ENCODE results near the gene ZWILCH. TPM values are rescaled to one million over a fixed set of nuclear protein-coding genes. Genes with fewer than 3 reads are reported as not detected.
A peak's percentile ranks its signal among the peaks of the same experiment; 100 is the strongest.

Gene ZWILCH
- total and polyA plus RNA-seq, 9 of the 15 experiments (the other 6 are each of a cell fraction or from before 2014, with no cell fraction given): 32.8 to 94.2 (median 52.1) TPM

DNA sequence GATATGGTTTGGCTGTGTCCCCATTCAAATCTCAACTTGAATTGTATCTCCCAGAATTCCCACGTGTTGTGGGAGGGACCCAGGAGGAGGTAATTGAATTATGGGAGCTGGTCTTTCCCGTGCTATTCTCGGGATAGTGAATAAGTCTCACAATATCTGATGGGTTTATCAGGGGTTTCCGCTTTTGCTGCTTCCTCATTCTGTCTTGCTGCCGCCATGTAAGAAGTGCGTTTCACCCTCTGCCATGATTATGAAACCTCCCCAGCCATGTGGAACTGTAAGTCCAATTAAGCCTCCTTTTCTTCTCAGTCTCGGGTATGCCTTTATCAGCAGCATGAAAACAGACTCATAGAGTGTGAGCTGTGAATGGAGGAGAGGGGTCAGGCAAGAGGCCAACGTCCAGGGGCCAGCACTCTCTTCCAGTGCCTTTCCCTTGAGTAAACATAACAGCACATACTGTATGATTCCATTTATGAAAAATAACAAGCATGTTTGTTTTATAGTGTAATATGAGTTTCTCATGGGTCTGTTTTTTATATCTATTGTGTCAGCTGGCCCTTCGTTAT lies 76.9 kb downstream of the ZWILCH start (continued):
- TF ChIP-seq, protein P1, sequence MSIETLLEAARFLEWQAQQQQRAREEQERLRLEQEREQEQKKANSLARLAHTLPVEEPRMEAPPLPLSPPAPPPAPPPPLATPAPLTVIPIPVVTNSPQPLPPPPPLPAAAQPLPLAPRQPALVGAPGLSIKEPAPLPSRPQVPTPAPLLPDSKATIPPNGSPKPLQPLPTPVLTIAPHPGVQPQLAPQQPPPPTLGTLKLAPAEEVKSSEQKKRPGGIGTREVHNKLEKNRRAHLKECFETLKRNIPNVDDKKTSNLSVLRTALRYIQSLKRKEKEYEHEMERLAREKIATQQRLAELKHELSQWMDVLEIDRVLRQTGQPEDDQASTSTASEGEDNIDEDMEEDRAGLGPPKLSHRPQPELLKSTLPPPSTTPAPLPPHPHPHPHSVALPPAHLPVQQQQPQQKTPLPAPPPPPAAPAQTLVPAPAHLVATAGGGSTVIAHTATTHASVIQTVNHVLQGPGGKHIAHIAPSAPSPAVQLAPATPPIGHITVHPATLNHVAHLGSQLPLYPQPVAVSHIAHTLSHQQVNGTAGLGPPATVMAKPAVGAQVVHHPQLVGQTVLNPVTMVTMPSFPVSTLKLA (conservative IDR thresholded peaks at IDR 0.05): peak; percentile 94 to 95
- TF ChIP-seq POLR2A (conservative IDR thresholded peaks at IDR 0.05) (peak; percentile 100), NR2C1 (IDR thresholded peaks at IDR 0.05) (no peak), NR2C1 (tag; IDR thresholded peaks at IDR 0.05) (0 out of 2 replicates have a peak, but pooled peaks have one; percentile 46), U2AF2 (optimal IDR thresholded peaks at IDR 0.05; ENCODE audit: low read depth, low read length) (no peak), ZBTB17 (CRISPR knock-in tag; IDR thresholded peaks at IDR 0.05) (peak; percentile 56; the same call in 1 of the 2 replicates), NEUROD1 (IDR thresholded peaks at IDR 0.05; ENCODE audit: borderline replicate concordance, low read depth, low read length, partially characterized antibody) (peak; percentile 43), NFRKB (IDR thresholded peaks at IDR 0.05; ENCODE audit: low read depth) (peak; percentile 88), KDM5B (IDR thresholded peaks at IDR 0.05; ENCODE audit: insufficient replicate concordance, low read depth, low read length) (peak; percentile 98), ZNF785 (CRISPR knock-in tag; IDR thresholded peaks at IDR 0.05) (no peak), PML (IDR thresholded peaks at IDR 0.05; ENCODE audit: low read length) (peak; percentile 93), ZNF668 (CRISPR knock-in tag; IDR thresholded peaks at IDR 0.05) (no peak)
- TF ChIP-seq, protein P2, sequence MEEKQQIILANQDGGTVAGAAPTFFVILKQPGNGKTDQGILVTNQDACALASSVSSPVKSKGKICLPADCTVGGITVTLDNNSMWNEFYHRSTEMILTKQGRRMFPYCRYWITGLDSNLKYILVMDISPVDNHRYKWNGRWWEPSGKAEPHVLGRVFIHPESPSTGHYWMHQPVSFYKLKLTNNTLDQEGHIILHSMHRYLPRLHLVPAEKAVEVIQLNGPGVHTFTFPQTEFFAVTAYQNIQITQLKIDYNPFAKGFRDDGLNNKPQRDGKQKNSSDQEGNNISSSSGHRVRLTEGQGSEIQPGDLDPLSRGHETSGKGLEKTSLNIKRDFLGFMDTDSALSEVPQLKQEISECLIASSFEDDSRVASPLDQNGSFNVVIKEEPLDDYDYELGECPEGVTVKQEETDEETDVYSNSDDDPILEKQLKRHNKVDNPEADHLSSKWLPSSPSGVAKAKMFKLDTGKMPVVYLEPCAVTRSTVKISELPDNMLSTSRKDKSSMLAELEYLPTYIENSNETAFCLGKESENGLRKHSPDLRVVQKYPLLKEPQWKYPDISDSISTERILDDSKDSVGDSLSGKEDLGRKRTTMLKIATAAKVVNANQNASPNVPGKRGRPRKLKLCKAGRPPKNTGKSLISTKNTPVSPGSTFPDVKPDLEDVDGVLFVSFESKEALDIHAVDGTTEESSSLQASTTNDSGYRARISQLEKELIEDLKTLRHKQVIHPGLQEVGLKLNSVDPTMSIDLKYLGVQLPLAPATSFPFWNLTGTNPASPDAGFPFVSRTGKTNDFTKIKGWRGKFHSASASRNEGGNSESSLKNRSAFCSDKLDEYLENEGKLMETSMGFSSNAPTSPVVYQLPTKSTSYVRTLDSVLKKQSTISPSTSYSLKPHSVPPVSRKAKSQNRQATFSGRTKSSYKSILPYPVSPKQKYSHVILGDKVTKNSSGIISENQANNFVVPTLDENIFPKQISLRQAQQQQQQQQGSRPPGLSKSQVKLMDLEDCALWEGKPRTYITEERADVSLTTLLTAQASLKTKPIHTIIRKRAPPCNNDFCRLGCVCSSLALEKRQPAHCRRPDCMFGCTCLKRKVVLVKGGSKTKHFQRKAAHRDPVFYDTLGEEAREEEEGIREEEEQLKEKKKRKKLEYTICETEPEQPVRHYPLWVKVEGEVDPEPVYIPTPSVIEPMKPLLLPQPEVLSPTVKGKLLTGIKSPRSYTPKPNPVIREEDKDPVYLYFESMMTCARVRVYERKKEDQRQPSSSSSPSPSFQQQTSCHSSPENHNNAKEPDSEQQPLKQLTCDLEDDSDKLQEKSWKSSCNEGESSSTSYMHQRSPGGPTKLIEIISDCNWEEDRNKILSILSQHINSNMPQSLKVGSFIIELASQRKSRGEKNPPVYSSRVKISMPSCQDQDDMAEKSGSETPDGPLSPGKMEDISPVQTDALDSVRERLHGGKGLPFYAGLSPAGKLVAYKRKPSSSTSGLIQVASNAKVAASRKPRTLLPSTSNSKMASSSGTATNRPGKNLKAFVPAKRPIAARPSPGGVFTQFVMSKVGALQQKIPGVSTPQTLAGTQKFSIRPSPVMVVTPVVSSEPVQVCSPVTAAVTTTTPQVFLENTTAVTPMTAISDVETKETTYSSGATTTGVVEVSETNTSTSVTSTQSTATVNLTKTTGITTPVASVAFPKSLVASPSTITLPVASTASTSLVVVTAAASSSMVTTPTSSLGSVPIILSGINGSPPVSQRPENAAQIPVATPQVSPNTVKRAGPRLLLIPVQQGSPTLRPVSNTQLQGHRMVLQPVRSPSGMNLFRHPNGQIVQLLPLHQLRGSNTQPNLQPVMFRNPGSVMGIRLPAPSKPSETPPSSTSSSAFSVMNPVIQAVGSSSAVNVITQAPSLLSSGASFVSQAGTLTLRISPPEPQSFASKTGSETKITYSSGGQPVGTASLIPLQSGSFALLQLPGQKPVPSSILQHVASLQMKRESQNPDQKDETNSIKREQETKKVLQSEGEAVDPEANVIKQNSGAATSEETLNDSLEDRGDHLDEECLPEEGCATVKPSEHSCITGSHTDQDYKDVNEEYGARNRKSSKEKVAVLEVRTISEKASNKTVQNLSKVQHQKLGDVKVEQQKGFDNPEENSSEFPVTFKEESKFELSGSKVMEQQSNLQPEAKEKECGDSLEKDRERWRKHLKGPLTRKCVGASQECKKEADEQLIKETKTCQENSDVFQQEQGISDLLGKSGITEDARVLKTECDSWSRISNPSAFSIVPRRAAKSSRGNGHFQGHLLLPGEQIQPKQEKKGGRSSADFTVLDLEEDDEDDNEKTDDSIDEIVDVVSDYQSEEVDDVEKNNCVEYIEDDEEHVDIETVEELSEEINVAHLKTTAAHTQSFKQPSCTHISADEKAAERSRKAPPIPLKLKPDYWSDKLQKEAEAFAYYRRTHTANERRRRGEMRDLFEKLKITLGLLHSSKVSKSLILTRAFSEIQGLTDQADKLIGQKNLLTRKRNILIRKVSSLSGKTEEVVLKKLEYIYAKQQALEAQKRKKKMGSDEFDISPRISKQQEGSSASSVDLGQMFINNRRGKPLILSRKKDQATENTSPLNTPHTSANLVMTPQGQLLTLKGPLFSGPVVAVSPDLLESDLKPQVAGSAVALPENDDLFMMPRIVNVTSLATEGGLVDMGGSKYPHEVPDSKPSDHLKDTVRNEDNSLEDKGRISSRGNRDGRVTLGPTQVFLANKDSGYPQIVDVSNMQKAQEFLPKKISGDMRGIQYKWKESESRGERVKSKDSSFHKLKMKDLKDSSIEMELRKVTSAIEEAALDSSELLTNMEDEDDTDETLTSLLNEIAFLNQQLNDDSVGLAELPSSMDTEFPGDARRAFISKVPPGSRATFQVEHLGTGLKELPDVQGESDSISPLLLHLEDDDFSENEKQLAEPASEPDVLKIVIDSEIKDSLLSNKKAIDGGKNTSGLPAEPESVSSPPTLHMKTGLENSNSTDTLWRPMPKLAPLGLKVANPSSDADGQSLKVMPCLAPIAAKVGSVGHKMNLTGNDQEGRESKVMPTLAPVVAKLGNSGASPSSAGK (IDR thresholded peaks at IDR 0.05): 0 out of 2 replicates have a peak, but pooled peaks have one; percentile 21
- TF ChIP-seq, protein P3, sequence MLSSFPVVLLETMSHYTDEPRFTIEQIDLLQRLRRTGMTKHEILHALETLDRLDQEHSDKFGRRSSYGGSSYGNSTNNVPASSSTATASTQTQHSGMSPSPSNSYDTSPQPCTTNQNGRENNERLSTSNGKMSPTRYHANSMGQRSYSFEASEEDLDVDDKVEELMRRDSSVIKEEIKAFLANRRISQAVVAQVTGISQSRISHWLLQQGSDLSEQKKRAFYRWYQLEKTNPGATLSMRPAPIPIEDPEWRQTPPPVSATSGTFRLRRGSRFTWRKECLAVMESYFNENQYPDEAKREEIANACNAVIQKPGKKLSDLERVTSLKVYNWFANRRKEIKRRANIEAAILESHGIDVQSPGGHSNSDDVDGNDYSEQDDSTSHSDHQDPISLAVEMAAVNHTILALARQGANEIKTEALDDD (IDR thresholded peaks at IDR 0.05): peak; percentile 36; the same call in 1 of the 2 replicates
